ENCODE measurements around the gene FOXI2. TPM values are rescaled to one million over a fixed set of nuclear protein-coding genes. Genes with fewer than 3 reads are reported as not detected.

FOXI2 gene
- total RNA-seq, 1 experiment from 2014 or later = not detected

- no peak for DNase-seq
- H3K9me3 ChIP-seq (replicated peaks) = no peaks in the 10 kb centered on the region
These were observed 617 bp upstream of the FOXI2 start for GRCh38 chr10:127736222-127736914.

GRCh38 chr10:127737563-127738511 is 852 bp downstream of the FOXI2 start:
- no peak for DNase-seq
- H3K27ac ChIP-seq = no peak overlapping the region
- H3K4me3 ChIP-seq = no peak overlapping the region
- H3K4me1 ChIP-seq = no peaks in the 10 kb centered on the region
- no peaks in the 10 kb centered on the region for H3K36me3 ChIP-seq
- H3K27me3 ChIP-seq = no peaks in the 10 kb centered on the region
- H3K9me3 ChIP-seq (replicated peaks) = no peaks in the 10 kb centered on the region

More at GRCh38 chr10:127736222-127736914, 617 bp upstream of the FOXI2 start:
- H3K36me3 ChIP-seq = no peaks in the 10 kb centered on the region
- no peak overlapping the region for H3K4me3 ChIP-seq
- no peak overlapping the region for H3K27ac ChIP-seq
- H3K27me3 ChIP-seq = no peaks in the 10 kb centered on the region
- no peaks in the 10 kb centered on the region for H3K4me1 ChIP-seq

- H3K4me3 ChIP-seq = no peak overlapping the region
- no peak for DNase-seq
- H3K4me1 ChIP-seq = no peaks in the 10 kb centered on the region
- H3K27ac ChIP-seq = no peak overlapping the region
- H3K36me3 ChIP-seq = no peaks in the 10 kb centered on the region
- H3K9me3 ChIP-seq (replicated peaks) = no peaks in the 10 kb centered on the region
- H3K27me3 ChIP-seq = no peaks in the 10 kb centered on the region
These were observed 1.8 kb downstream of the FOXI2 start for GRCh38 chr10:127738512-127739424.

GRCh38 chr10:127739908-127740307 is 2.9 kb downstream of the FOXI2 start:
- Histone ChIP-seq H3K9me3 (replicated peaks) (no peaks in the 10 kb centered on the region), H3K36me3 (no peaks in the 10 kb centered on the region), H3K27me3 (no peaks in the 10 kb centered on the region), H3K4me3 (no peak overlapping the region), H3K4me1 (no peaks in the 10 kb centered on the region), H3K27ac (no peak overlapping the region)
- DNase-seq = no peak

GRCh38 chr10:127740596-127740995 is 3.6 kb downstream of the FOXI2 start:
- Histone ChIP-seq H3K4me1 (no peaks in the 10 kb centered on the region), H3K27me3 (no peaks in the 10 kb centered on the region), H3K36me3 (no peaks in the 10 kb centered on the region), H3K4me3 (no peak overlapping the region), H3K27ac (no peak overlapping the region), H3K9me3 (replicated peaks) (no peaks in the 10 kb centered on the region)
- peak; percentile 10 to 12 for DNase-seq

GRCh38 chr10:127743205-127743604 is 6.2 kb downstream of the FOXI2 start:
- no peak for DNase-seq
- H3K4me3 ChIP-seq = no peak overlapping the region
- no peaks in the 10 kb centered on the region for H3K36me3 ChIP-seq

GRCh38 chr10:127744956-127745355 is 8.0 kb downstream of the FOXI2 start:
- no peaks in the 10 kb centered on the region for H3K36me3 ChIP-seq
- no peaks in the 10 kb centered on the region for H3K9me3 ChIP-seq (replicated peaks)
- no peak overlapping the region for H3K4me3 ChIP-seq
- H3K27ac ChIP-seq = no peak overlapping the region
- no peak for DNase-seq
- H3K4me1 ChIP-seq = no peaks in the 10 kb centered on the region
- no peaks in the 10 kb centered on the region for H3K27me3 ChIP-seq

More at GRCh38 chr10:127743205-127743604, 6.2 kb downstream of the FOXI2 start:
- Histone ChIP-seq H3K27ac (no peak overlapping the region), H3K27me3 (no peaks in the 10 kb centered on the region), H3K4me1 (no peaks in the 10 kb centered on the region), H3K9me3 (replicated peaks) (no peaks in the 10 kb centered on the region)

- no peaks in the 10 kb centered on the region for H3K27me3 ChIP-seq
- H3K4me3 ChIP-seq = no peak overlapping the region
- H3K27ac ChIP-seq = no peak overlapping the region
- no peaks in the 10 kb centered on the region for H3K9me3 ChIP-seq (replicated peaks)
- no peaks in the 10 kb centered on the region for H3K36me3 ChIP-seq
- DNase-seq = no peak
- no peaks in the 10 kb centered on the region for H3K4me1 ChIP-seq
These were observed 8.9 kb downstream of the FOXI2 start for GRCh38 chr10:127745861-127746260.

- Histone ChIP-seq H3K27ac (no peak overlapping the region), H3K9me3 (replicated peaks) (no peaks in the 10 kb centered on the region), H3K4me1 (no peaks in the 10 kb centered on the region), H3K27me3 (no peaks in the 10 kb centered on the region), H3K36me3 (no peaks in the 10 kb centered on the region), H3K4me3 (no peak overlapping the region)
- no peak for DNase-seq
These were observed 18.8 kb downstream of the FOXI2 start for GRCh38 chr10:127755753-127756152.

- Histone ChIP-seq H3K27me3 (no peaks in the 10 kb centered on the region), H3K27ac (no peak overlapping the region)
These were observed 19.3 kb downstream of the FOXI2 start for GRCh38 chr10:127756264-127756663.

GRCh38 chr10:127757033-127757432 is 20.0 kb downstream of the FOXI2 start:
- no peak for DNase-seq
- Histone ChIP-seq H3K4me1 (no peaks in the 10 kb centered on the region), H3K27ac (no peak overlapping the region), H3K4me3 (no peak overlapping the region), H3K27me3 (no peaks in the 10 kb centered on the region), H3K9me3 (replicated peaks) (no peaks in the 10 kb centered on the region), H3K36me3 (no peaks in the 10 kb centered on the region)

More at GRCh38 chr10:127756264-127756663, 19.3 kb downstream of the FOXI2 start:
- Histone ChIP-seq H3K4me1 (no peaks in the 10 kb centered on the region), H3K4me3 (no peak overlapping the region), H3K36me3 (no peaks in the 10 kb centered on the region), H3K9me3 (replicated peaks) (no peaks in the 10 kb centered on the region)
- no peak for DNase-seq

GRCh38 chr10:127759276-127759675 is 22.3 kb downstream of the FOXI2 start:
- no peaks in the 10 kb centered on the region for H3K27me3 ChIP-seq
- no peaks in the 10 kb centered on the region for H3K36me3 ChIP-seq
- no peak for DNase-seq

GRCh38 chr10:127762925-127763324 is 25.9 kb downstream of the FOXI2 start:
- Histone ChIP-seq H3K27ac (no peak overlapping the region), H3K4me1 (no peaks in the 10 kb centered on the region), H3K9me3 (replicated peaks) (no peaks in the 10 kb centered on the region), H3K27me3 (no peaks in the 10 kb centered on the region), H3K4me3 (no peak overlapping the region), H3K36me3 (no peaks in the 10 kb centered on the region)
- no peak for DNase-seq

More at GRCh38 chr10:127759276-127759675, 22.3 kb downstream of the FOXI2 start:
- no peak overlapping the region for H3K4me3 ChIP-seq
- no peaks in the 10 kb centered on the region for H3K9me3 ChIP-seq (replicated peaks)
- no peaks in the 10 kb centered on the region for H3K4me1 ChIP-seq
- H3K27ac ChIP-seq = no peak overlapping the region

- no peaks in the 10 kb centered on the region for H3K27me3 ChIP-seq
- no peaks in the 10 kb centered on the region for H3K4me1 ChIP-seq
- DNase-seq = peak in 1 of 2 experiments; percentile 27
- H3K27ac ChIP-seq = no peak overlapping the region
- H3K36me3 ChIP-seq = no peaks in the 10 kb centered on the region
- no peaks in the 10 kb centered on the region for H3K9me3 ChIP-seq (replicated peaks)
- H3K4me3 ChIP-seq = no peak overlapping the region
These were observed 38.0 kb downstream of the FOXI2 start for GRCh38 chr10:127774766-127775559.

Measured in SJCRH30 (cell line).